Bronchial epithelial cell (primary cell): ENCODE data around the gene PHF14. TPM values are rescaled to one million over a fixed set of nuclear protein-coding genes. Genes with fewer than 3 reads are reported as not detected.

ENCODE experiments used
- DNase-seq: peaks from one replicate; pipeline ENCODE4 v3.0.0-alpha.2; 2010; ENCODE audit warnings: low read depth
- FAIRE-seq: peaks from 2 replicates; lab custom pipeline; 2011; peaks lifted over from hg19 to GRCh38; lab: Jason Lieb, UNC
- H3K27me3 ChIP-seq: 2 replicates; pipeline ENCODE4 v1.5.1; 2011; ENCODE audit warnings: low read length; ENCODE audit not compliant: control insufficient read depth, insufficient read depth
- H3K36me3 ChIP-seq: 2 replicates; pipeline ENCODE4 v1.5.1; 2011; ENCODE audit warnings: low read length; ENCODE audit not compliant: control insufficient read depth, insufficient read depth
- H3K4me3 ChIP-seq: 2 replicates; pipeline ENCODE4 v1.5.1; 2011; ENCODE audit warnings: mild to moderate bottlenecking, low read depth, low read length, control low read depth
- total RNA-seq: library from RNA; depleted of rRNA; stranded (reverse); fragments of >200 nt; gene quantifications from 2 replicates; pipeline ENCODE4 v1.2.1, GENCODE V29; 2014
- TF ChIP-seq, protein P1 (sequence below): IDR thresholded peaks from 2 replicates; pipeline ENCODE4 v1.5.1; 2011; ENCODE audit warnings: mild to moderate bottlenecking, moderate library complexity, low read length, control low read depth, inconsistent platforms; ENCODE audit not compliant: insufficient read depth, severe bottlenecking

The PHF14 gene
- total RNA-seq, 1 donor from 2014 or later = 17.4 TPM

DNA sequence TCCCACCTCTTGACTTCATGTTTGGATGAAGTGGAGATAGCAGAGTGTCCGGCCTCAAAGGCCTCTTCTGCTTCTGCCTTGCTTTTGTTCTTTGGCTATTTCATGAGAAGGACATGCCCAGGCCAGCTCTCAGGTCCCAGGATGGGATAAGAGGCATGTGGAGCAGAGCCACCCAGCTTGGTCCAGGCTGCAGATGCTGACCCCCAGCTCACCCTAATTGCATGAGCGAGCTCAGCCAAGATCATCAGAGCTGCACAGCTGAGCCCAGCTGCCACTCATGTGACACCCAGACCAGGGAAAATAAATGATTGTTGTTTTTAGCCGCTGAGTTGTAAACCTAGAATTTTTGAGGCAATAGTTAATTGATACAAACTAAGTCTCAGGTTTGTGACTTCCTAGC lies 230.0 kb downstream of the PHF14 start:
- H3K36me3 ChIP-seq = no peaks in the 10 kb centered on the region
- no peak overlapping the region for H3K4me3 ChIP-seq
- DNase-seq (no peak), FAIRE-seq (no peak)
- TF ChIP-seq, protein P1, sequence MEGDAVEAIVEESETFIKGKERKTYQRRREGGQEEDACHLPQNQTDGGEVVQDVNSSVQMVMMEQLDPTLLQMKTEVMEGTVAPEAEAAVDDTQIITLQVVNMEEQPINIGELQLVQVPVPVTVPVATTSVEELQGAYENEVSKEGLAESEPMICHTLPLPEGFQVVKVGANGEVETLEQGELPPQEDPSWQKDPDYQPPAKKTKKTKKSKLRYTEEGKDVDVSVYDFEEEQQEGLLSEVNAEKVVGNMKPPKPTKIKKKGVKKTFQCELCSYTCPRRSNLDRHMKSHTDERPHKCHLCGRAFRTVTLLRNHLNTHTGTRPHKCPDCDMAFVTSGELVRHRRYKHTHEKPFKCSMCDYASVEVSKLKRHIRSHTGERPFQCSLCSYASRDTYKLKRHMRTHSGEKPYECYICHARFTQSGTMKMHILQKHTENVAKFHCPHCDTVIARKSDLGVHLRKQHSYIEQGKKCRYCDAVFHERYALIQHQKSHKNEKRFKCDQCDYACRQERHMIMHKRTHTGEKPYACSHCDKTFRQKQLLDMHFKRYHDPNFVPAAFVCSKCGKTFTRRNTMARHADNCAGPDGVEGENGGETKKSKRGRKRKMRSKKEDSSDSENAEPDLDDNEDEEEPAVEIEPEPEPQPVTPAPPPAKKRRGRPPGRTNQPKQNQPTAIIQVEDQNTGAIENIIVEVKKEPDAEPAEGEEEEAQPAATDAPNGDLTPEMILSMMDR = no peak
- H3K27me3 ChIP-seq = no peaks in the 10 kb centered on the region

DNA sequence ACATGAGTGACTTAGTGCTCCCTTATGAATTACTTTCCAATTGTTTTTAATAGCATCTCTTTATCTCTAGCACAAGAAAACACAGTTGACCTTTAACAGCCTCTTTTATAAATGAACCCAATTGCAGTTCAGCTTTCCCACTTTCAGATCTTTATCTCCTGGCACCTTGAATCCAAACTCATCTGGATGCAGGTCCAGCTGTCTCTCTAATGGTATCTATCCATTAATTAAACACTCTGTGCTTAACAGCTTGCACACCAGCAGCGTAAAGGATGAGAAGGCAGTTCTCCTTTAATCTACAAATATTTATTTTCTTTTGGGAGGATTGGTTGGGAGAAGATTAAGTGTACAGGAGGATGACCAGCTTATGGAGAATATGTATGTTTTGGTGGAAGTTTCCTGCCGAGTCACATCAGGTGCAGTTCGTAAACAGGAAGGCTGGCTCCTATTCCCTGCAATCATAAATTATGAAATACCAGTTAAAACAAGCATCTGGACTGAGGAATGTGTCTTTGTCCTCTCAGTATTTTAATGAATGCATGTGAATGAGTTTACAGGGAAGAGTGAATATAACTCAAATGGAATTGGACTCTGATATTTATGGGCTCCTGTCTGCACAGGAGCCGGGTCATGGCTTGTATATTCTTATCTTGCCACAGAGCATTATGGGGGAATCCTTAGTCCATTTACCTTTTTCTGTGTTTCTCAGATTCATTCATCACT lies 232.7 kb downstream of the PHF14 start:
- H3K4me3 ChIP-seq = no peak overlapping the region
- no peak for DNase-seq
- no peaks in the 10 kb centered on the region for H3K36me3 ChIP-seq
- H3K27me3 ChIP-seq = no peaks in the 10 kb centered on the region
- FAIRE-seq = no peak
- TF ChIP-seq, protein P1 = no peak

DNA sequence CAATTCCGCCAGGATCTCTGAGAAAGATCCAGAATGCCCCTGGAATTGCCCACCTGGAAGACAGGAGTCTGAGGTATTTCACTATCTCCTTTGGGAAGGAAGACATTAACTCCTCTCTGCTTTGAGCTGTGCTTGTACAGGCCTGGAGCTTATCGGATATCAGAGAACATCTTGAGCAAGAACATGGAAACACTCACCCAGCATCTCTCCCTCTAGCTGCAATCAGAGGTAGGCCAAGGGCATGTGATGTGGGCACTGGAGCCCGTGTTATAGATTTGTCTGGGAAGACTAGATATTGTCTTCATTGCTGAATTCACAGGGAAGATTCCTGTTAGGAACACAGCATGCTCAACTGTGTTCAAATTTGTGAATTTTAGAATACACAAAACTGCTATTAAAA lies 233.9 kb downstream of the PHF14 start:
- Histone ChIP-seq H3K27me3 (no peaks in the 10 kb centered on the region), H3K36me3 (no peaks in the 10 kb centered on the region), H3K4me3 (no peak overlapping the region)
- no peak for FAIRE-seq
- TF ChIP-seq, protein P1 = no peak
- no peak for DNase-seq

DNA sequence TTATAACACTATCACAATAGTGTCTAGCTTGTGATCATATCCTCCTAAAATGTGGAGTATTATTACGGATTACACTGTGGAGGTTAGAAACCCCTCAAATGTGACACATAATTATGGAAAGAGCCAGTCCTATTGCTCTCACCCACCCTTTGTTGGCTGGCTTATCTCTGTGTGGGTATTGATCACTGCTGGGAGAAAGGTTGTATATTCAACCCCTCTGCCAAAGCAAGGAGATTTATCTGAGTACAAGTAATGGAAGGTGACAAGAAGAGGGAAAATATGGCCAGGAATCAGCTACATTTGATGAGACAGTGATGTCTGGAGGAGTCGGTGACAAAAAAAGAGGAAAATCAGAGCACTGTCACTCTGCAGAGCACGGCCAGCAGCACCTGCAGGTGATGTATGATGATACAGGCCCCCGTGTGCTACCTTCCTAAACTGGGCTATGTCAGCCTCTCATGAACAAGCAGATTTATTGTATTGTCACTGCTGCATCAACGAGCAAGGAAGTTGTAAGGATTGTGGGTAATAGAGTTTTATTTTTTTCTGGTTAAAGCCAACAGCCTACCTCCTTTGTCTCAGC lies 235.3 kb downstream of the PHF14 start:
- TF ChIP-seq, protein P1 = no peak
- Histone ChIP-seq H3K27me3 (no peaks in the 10 kb centered on the region), H3K4me3 (no peak overlapping the region), H3K36me3 (no peaks in the 10 kb centered on the region)
- no peak for DNase-seq
- no peak for FAIRE-seq

DNA sequence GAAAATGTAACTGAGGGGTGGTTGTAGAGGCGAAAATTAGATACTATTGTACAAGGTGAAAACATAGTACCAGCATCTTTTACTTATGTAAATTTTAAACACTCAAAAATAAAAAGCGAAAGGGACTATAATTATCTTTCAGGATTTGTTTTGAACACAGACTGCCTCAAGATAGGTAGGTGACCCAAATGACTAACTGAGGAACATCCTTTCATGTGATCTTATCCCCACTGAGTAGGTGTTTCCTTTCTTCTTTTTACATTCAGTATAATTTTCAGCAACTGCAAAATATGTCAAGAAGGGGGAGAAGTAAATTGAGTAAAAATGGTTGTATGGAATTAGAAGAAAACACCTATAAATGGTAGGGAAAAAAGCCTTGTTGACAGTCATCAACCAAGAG lies 236.7 kb downstream of the PHF14 start:
- FAIRE-seq = no peak
- Histone ChIP-seq H3K4me3 (no peak overlapping the region), H3K27me3 (no peaks in the 10 kb centered on the region)

More for the DNA sequence above, 236.7 kb downstream of the PHF14 start:
- TF ChIP-seq, protein P1 = no peak
- DNase-seq = no peak
- H3K36me3 ChIP-seq = no peaks in the 10 kb centered on the region
